Activated CD8-positive, alpha-beta memory T cell treated with anti-CD3 and anti-CD28 coated beads, Interleukin-2, amount 50 U/mL, for 24 hours (primary cell): ENCODE results near the gene SLCO2A1.

Experiments
- DNase-seq: peaks from one replicate; pipeline ENCODE4 v3.0.0-alpha.2; 2020; ENCODE audit errors: extremely low read depth

SLCO2A1 gene

GRCh38 chr3:133899311-133899710 is 130.4 kb downstream of the SLCO2A1 start:
- no peak for DNase-seq

DNA sequence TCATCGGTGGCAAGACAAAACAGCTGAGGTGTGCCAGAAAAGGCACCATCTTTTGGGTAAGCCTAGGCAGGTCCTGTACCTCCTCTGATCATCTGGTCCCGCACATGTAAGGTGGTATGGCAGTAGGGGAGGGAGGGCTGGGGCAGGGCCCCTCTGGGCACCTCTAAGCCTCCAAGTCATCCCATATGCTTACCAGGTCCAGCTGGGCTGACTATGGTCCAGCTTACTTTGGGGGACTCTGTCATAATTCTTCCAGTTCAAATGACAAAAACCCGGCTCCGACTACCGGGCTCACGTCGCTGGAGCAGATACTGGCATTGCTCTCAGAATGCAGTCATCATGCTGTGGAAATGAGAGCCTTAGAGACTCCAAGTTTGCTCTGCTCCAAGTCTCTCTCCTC is 132.2 kb downstream of the SLCO2A1 start:
- no peak for DNase-seq

- no peak for DNase-seq
Observed at GRCh38 chr3:133896002-133896761, 133.5 kb downstream of the SLCO2A1 start.

GRCh38 chr3:133895208-133896001 is 134.3 kb downstream of the SLCO2A1 start, which contains the start of gene RAB6B:
Gene RAB6B (minus strand): TSS chr3:133895882. CDS start chr3:133895466, 416 bp downstream.
- no peak for DNase-seq

- DNase-seq, result no peak
Observed at GRCh38 chr3:133894353-133895207, 135.1 kb downstream of the SLCO2A1 start.

DNA sequence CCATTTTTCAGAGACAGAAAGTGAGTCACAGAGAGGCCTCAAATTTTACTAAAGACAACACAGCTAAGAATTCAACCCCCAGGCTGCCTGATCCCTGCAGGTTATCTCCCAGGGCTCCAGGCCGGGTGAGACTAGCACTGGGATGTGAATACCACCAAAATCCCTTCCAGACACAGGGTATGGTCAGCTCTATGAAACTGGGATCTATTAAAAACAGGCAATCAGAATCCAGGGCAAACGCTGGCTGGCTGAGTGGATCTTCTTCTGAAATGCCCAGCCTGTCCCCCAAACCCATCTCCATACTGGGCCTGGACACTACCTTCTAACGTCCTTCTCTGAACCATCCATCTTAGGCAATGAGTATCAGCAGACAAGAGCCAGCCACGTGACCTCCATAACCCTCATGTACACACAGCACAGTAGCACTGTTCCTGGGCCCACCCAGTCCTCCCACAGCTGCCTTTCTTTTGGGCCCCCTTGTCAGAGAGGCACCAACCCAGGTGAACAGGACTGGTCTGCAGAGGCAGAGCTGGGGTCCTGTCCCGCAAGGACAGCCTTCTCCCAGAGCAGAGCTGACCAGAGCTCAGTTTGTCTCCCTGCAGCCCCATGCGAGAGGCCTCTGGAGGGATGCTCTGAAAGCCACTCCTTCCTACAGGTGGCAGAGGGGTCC is 135.9 kb downstream of the SLCO2A1 start:
- DNase-seq, result no peak

- DNase-seq, result no peak
Observed at GRCh38 chr3:133892541-133893231, 137.0 kb downstream of the SLCO2A1 start.

- DNase-seq, result no peak
Observed at GRCh38 chr3:133891662-133892378, 137.9 kb downstream of the SLCO2A1 start.

DNA sequence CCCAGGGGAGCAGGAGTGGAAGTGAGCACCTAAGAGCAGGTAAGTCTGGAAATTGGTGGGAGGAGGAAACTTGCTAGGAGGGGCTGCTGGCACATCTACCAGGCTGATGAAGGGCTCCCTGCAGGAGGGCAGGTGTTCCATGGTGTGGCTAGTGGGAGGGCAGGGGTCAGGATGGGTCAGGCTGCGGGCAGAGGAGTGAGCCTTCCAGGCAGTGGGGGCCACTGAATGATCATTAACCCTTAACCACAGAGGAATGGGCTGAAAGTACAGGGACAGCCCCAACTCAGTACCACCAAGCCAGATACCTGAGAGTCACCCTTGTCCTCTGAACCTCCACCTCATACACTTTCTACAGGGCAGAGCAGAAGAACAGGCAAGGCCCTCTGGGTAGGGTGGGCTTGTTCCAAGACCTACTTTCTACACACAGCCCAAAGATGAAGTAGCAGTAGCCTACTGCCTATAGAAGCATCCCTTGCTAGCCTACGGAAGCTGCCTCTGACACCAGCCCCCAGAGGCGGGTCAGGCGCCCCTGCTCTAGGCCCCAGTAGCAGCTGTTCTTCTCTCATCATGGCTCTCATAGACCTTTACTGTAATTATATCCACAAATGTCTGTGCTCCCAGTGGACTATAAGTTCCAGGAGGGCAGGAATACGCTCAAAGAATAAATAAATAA is 138.6 kb downstream of the SLCO2A1 start:
- no peak for DNase-seq

GRCh38 chr3:133890037-133890436 is 139.7 kb downstream of the SLCO2A1 start:
- DNase-seq, result no peak

DNA sequence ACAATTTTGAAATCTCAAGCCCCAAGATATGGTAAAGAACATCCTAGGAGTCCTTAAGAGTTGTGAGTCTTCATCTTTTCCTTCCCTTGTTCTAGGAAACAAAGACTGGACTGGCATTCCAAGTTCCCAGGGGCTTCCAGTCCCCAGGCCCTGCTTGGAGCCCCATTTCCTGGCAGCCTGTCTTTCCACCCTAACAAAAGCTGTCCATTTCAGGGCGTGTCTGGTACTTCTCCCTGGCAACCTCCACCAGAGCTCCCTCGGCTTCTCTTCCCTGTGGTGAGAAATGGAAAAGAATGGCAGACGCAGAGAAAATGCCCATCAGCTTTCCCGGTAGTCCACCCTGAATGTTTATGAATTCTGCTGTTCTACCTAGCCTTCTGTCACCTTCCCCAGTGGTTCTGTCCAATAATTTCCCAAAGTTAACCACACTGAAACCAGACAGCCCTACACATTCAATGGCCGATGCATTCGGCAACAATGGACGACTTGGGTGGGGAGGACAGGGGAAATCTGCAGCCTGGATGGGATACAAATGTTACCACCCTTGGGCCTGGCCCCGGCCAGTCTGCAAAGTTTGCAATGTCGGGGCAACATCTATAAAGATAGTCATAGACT is 140.9 kb downstream of the SLCO2A1 start:
- no peak for DNase-seq

DNA sequence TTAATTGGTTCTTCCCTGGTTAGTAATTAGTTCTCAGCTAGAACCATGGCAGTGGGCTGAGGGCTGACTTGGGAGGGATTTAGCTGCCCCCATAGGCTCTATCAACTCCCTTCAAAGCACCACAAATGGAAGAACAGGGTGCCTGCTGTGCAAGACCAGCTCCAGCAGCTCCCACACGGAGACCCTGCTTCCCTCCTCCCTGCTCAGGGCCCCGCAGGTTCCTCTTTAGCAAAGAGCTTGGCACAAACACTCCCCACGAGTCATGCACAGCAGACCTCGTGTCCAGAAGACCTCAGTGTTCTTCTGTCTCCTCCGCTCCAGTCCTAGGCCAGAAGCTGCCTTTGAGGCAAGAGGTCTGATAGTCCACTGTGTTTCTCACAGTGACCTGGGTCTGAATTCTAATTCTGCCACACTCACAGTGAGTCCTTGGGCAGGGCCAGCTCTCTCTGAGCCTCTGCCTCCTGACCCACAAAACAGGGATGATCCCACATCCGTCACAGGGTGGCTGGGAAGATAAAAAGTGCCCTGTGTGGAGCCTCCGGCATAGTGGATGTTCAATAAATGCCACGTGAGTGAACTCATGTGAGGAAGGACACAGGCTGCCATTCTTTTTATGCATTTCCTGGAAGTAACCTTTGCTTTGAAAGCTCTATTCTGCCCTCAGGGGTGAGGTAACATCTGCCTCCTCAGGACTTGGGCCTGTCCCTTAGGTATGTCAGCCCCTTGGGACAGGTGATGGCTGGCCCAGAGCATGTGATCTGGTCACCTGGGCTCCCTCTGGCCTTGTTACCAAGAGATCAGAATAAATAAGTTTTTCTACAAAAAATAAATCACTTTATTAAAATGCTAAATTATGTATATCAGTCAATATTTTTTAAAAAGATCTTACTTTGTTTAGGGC is 141.7 kb downstream of the SLCO2A1 start:
- DNase-seq, result no peak

DNA sequence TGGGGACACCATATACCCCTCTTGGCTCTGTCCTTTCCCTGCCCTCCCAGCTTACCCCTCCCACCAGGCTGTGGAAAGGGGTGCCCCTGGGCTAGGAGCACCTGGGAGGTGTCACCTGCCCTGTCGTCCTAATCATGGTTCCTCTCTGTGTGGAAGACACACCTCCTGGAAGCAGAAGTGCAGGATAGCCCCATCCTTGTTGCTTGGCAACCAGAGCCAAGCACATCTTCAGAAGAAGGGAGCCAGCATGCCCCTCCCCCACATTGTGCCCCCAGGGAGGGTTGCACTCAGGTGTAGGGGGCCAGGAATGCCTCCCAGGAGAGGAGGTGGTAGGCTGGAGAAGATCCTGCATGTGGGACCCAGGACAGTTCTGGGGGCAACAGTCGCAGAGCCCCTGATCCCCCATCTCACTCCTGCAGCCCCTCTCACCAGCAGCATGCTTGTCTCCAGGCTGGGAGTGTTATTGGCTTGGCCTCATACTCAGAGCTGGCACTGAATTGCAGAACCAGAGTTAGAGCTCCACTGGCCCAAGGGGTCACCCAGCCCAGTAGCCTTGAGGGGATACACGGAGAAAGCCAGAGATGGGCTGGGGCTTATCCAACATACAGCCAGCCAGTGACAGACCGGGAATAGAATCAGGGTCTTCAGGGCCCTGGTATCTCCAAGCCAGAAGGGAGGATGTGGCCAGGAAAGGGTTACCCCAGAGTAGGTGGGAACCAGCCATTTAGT is 142.5 kb downstream of the SLCO2A1 start:
- no peak for DNase-seq

- no peak for DNase-seq
Observed at GRCh38 chr3:133886031-133886722, 143.5 kb downstream of the SLCO2A1 start.

DNA sequence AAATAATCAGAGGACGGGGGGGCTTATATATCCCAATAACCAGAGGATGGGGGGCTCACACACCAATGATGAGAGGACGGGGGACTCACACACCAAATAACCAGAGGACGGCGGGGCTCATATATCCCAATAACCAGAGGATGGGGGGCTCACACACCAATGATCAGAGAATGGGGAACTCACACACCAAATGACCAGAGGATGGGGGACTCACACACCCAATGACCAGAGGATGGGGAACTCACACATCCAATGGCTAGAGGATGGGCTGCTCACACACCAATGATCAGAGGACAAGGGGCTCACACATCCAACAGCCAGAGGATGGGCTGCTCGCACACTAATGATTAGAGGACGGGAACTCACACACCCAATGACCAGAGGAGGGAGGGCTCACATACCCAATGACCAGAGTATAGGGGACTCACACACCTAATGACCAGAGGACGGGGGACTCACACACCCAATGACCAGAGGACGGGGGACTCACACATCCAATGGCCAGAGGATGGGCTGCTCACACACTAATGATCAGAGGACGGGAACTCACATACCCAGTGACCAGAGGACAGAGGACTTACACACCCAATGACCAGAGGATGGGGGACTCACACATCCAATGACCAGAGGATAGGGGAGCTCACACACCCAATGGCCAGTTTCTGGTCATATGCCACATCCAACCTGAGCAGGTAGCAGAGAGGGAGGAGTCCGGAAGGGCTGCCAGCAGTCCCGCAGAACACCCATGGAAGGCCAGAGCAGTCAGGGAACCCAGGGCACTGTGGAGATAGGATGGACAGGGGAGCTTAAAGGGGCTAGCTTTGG is 144.6 kb downstream of the SLCO2A1 start:
- DNase-seq, result no peak
